Pulmonary artery endothelial cell (primary cell): ENCODE results near the gene USHBP1. TPM values are rescaled to one million over a fixed set of nuclear protein-coding genes. Genes with fewer than 3 reads are reported as not detected.
A peak's percentile ranks its signal among the peaks of the same experiment; 100 is the strongest.

ENCODE experiments used
- DNase-seq: peaks from one replicate; pipeline ENCODE4 v3.0.0-alpha.2; 2011; ENCODE audit warnings: low read depth, low spot score
- total RNA-seq: library from RNA; depleted of rRNA; stranded (reverse); fragments of >200 nt; gene quantifications from 2 replicates; pipeline ENCODE4 v1.2.3, GENCODE V29; 2014

USHBP1 gene
- total RNA-seq: 5.0 and 5.7 TPM in 2 replicates

GRCh38 chr19:17264641-17264979 lies at the start of gene USHBP1:
Gene USHBP1 (minus strand): TSS chr19:17264745. CDS start chr19:17264299, 446 bp downstream.
- DNase-seq: peak; percentile 40

GRCh38 chr19:17314007-17314593 lies 49.6 kb upstream of the USHBP1 start:
- DNase-seq: no peak

GRCh38 chr19:17312189-17313113 lies 47.9 kb upstream of the USHBP1 start:
- DNase-seq: no peak

GRCh38 chr19:17311455-17312188 lies 47.1 kb upstream of the USHBP1 start:
- no peak for DNase-seq

GRCh38 chr19:17309965-17310461 lies 45.5 kb upstream of the USHBP1 start:
- no peak for DNase-seq

- peak; percentile 100 for DNase-seq
Observed at GRCh38 chr19:17309198-17309964, 44.8 kb upstream of the USHBP1 start, which contains the start of gene DDA1. Gene DDA1 (plus strand): TSS chr19:17309563. CDS start chr19:17309655, 92 bp downstream.

GRCh38 chr19:17307876-17308377 lies 43.4 kb upstream of the USHBP1 start:
- no peak for DNase-seq

GRCh38 chr19:17306285-17306714 lies 41.8 kb upstream of the USHBP1 start:
- no peak for DNase-seq

GRCh38 chr19:17305517-17306284 lies 41.2 kb upstream of the USHBP1 start, which contains the start of gene MRPL34:
Gene MRPL34 (plus strand): TSS chr19:17305872. CDS start chr19:17305893, 21 bp downstream.
- DNase-seq: peak; percentile 95

- DNase-seq: no peak
Observed at GRCh38 chr19:17305216-17305516, 40.6 kb upstream of the USHBP1 start.

GRCh38 chr19:17304386-17305215 lies 40.1 kb upstream of the USHBP1 start:
- no peak for DNase-seq

- DNase-seq: no peak
Observed at GRCh38 chr19:17303940-17304267, 39.4 kb upstream of the USHBP1 start.

- DNase-seq: peak; percentile 87
Observed at GRCh38 chr19:17303167-17303939, 38.8 kb upstream of the USHBP1 start, which contains the start of gene ABHD8. Gene ABHD8 (minus strand): TSS chr19:17303425. CDS start chr19:17301616, 1,809 bp downstream.

GRCh38 chr19:17302391-17303166 lies 38.0 kb upstream of the USHBP1 start:
- no peak for DNase-seq

GRCh38 chr19:17300992-17301619 lies 36.6 kb upstream of the USHBP1 start:
- DNase-seq: no peak

- DNase-seq: no peak
Observed at GRCh38 chr19:17296976-17297375, 32.4 kb upstream of the USHBP1 start.

- peak; percentile 45 for DNase-seq
Observed at GRCh38 chr19:17296273-17296672, 31.7 kb upstream of the USHBP1 start.
